Parathyroid adenoma (tissue), 2 donors: Measurements from ENCODE around the gene PROB1.
"Not testable (repeated sequence)": the region's sequence is repeated elsewhere in the genome, so short reads cannot be mapped to it uniquely, and the experiment has no call there.

Experiments
- H2AFZ ChIP-seq: fragments of 300-600 bp; sonication (generic); one replicate; pipeline ENCODE4 v1.7.0; 2017; ENCODE audit warnings: antibody characterized with exemption, mild to moderate bottlenecking
- H3K27ac ChIP-seq: fragments of 300-600 bp; sonication (generic); one replicate; pipeline ENCODE4 v1.7.0; 2017
- H3K27me3 ChIP-seq: fragments of 300-600 bp; sonication (generic); one replicate; pipeline ENCODE4 v1.7.0; 2017; ENCODE audit warnings: low read length; ENCODE audit not compliant: control insufficient read depth, insufficient read depth
- H3K36me3 ChIP-seq: fragments of 300-600 bp; sonication (generic); one replicate; pipeline ENCODE4 v1.7.0; 2017; ENCODE audit warnings: low read length; ENCODE audit not compliant: control insufficient read depth, insufficient read depth
- H3K4me1 ChIP-seq: fragments of 300-600 bp; sonication (generic); one replicate; pipeline ENCODE4 v1.7.0; 2017; ENCODE audit warnings: control low read depth
- H3K4me2 ChIP-seq: fragments of 300-600 bp; sonication (generic); one replicate; pipeline ENCODE4 v1.7.0; 2017; ENCODE audit warnings: low read length
- H3K4me3 ChIP-seq: fragments of 300-600 bp; sonication (generic); one replicate; pipeline ENCODE4 v1.7.0; 2017; ENCODE audit warnings: low read depth, low read length
- H3K79me2 ChIP-seq: fragments of 300-600 bp; sonication (generic); one replicate; pipeline ENCODE4 v1.7.0; 2017; ENCODE audit warnings: control low read depth
- H3K9ac ChIP-seq: fragments of 300-600 bp; sonication (generic); one replicate; pipeline ENCODE4 v1.7.0; 2017; ENCODE audit warnings: mild to moderate bottlenecking
- H3K9me3 ChIP-seq: fragments of 300-600 bp; sonication (generic); one replicate; pipeline ENCODE4 v1.7.0; 2017; ENCODE audit warnings: low read length; ENCODE audit not compliant: control insufficient read depth
- TF ChIP-seq, protein P1 (sequence below): fragments of 300-600 bp; sonication (generic); IDR thresholded peaks from one replicate; pipeline ENCODE4 v1.7.0; 2017; ENCODE audit warnings: antibody characterized with exemption, mild to moderate bottlenecking
- donor health status: primary hyperparathyroidism.

Gene PROB1

DNA sequence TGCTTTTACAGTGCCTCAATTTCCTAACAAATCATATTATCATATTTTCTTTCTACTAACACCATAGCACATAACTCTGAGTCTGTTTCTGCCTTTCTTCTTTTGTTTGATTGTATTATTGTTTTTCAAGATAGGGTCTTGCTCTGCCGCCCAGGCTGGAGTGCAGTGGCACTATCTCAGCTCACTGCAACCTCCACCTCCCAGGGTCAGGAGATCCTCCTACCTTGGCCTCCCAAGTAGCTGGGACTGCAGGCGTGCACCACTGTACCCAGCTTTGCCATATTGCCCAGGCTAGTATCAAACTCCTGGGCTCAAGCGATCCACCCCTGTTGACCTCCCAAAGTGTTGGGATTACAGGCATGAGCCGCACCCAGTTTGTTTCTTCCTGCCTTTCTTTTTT is 34.5 kb downstream of the PROB1 start:
- Histone ChIP-seq H3K4me2 (no peak overlapping the region), H3K4me3 (no peak overlapping the region), H3K4me1 (no peaks in the 10 kb centered on the region), H3K36me3 (no peaks in the 10 kb centered on the region), H3K27me3 (no peaks in the 10 kb centered on the region), H2AFZ (no peak overlapping the region), H3K79me2 (peaks cover 55% of the 10 kb centered on the region), H3K9me3 (no peaks in the 10 kb centered on the region), H3K27ac (no peak overlapping the region), H3K9ac (no peak overlapping the region)
- TF ChIP-seq, protein P1, sequence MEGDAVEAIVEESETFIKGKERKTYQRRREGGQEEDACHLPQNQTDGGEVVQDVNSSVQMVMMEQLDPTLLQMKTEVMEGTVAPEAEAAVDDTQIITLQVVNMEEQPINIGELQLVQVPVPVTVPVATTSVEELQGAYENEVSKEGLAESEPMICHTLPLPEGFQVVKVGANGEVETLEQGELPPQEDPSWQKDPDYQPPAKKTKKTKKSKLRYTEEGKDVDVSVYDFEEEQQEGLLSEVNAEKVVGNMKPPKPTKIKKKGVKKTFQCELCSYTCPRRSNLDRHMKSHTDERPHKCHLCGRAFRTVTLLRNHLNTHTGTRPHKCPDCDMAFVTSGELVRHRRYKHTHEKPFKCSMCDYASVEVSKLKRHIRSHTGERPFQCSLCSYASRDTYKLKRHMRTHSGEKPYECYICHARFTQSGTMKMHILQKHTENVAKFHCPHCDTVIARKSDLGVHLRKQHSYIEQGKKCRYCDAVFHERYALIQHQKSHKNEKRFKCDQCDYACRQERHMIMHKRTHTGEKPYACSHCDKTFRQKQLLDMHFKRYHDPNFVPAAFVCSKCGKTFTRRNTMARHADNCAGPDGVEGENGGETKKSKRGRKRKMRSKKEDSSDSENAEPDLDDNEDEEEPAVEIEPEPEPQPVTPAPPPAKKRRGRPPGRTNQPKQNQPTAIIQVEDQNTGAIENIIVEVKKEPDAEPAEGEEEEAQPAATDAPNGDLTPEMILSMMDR, result no peak

GRCh38 chr5:139358064-139358463 is 36.8 kb downstream of the PROB1 start:
- Histone ChIP-seq H3K36me3 (no peaks in the 10 kb centered on the region), H3K4me2 (no peak overlapping the region), H2AFZ (no peak overlapping the region), H3K79me2 (peaks cover 73% of the 10 kb centered on the region), H3K27me3 (no peaks in the 10 kb centered on the region), H3K4me3 (no peak overlapping the region), H3K9ac (no peak overlapping the region), H3K27ac (no peak overlapping the region), H3K4me1 (no peaks in the 10 kb centered on the region), H3K9me3 (no peaks in the 10 kb centered on the region)
- TF ChIP-seq, protein P1, result no peak

DNA sequence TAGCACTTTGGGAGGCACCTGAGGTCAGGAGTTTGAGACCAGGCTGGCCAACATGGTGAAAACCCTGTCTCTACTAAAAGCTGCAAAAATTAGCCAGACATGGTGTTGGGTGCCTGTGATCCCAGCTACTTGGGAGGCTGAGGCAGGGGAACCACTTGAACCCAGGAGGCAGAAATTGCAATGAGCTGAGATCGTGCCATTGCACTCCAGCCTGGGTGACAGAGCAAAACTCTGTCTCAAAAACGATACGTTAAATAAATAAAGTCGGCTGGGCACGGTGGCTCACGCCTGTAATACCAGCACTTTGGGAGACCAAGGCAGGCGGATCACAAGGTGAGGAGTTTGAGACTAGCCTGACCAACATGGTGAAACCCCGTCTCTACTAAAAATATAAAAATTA is 39.0 kb downstream of the PROB1 start:
- not testable (repeated sequence) for H3K9me3 ChIP-seq, H3K27me3 ChIP-seq, H2AFZ ChIP-seq, H3K4me1 ChIP-seq, H3K4me2 ChIP-seq, H3K36me3 ChIP-seq, H3K27ac ChIP-seq, H3K4me3 ChIP-seq, H3K9ac ChIP-seq
- peaks cover 86% of the 10 kb centered on the region for H3K79me2 ChIP-seq

DNA sequence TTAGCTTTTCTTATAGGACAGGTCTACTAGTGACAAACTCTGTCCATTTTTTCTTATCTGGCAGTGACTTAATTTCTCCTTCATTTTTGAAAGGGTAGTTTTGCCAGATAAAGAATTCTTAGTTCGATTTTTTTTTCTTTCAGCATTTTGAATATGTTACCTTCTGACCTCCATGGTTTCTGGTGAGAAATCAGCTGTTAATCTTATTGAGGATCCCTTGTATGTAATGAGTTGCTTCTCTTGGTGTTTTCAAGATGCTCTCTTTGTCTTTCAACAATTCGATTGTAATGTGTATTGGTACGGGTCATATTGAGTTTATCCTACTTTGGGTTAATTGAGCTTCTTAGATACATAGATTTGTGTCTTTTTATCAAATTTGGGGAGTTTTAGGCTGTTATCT is 40.7 kb downstream of the PROB1 start:
- no peaks in the 10 kb centered on the region for H3K9me3 ChIP-seq
- no peaks in the 10 kb centered on the region for H3K27me3 ChIP-seq
- H3K9ac ChIP-seq, result no peak overlapping the region
- H3K36me3 ChIP-seq, result no peaks in the 10 kb centered on the region
- peaks cover 80% of the 10 kb centered on the region for H3K79me2 ChIP-seq
- H3K4me2 ChIP-seq, result no peak overlapping the region
- TF ChIP-seq, protein P1, result no peak
- no peaks in the 10 kb centered on the region for H3K4me1 ChIP-seq
- no peak overlapping the region for H3K4me3 ChIP-seq
- H3K27ac ChIP-seq, result no peak overlapping the region
- no peak overlapping the region for H2AFZ ChIP-seq

DNA sequence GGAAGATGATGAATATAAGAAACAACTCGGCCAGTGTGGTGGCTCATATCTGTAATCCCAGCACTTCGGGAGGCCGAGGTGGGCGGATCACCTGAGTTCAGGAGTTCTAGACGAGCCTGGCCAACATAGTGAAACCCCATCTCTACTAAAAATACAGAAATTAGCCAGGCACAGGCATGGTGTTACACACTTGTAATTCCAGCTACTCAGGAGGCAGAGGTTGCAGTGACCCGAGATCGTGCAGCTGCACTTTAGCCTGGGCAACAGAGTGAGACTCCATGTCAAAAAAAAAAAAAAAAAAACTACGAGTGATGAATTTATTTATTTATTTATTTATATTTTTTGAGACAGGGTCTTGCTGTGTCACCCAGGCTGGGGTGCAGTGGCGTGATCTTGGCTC is 47.0 kb downstream of the PROB1 start:
- not testable (repeated sequence) for H3K27ac ChIP-seq, H3K4me1 ChIP-seq, H3K9me3 ChIP-seq, H2AFZ ChIP-seq, H3K36me3 ChIP-seq, H3K9ac ChIP-seq, H3K4me2 ChIP-seq, H3K27me3 ChIP-seq, H3K4me3 ChIP-seq
- peaks cover 70% of the 10 kb centered on the region for H3K79me2 ChIP-seq

GRCh38 chr5:139345442-139345841 is 49.5 kb downstream of the PROB1 start:
- not testable (repeated sequence) for H3K4me3 ChIP-seq, H3K4me2 ChIP-seq, H3K9me3 ChIP-seq, H3K27ac ChIP-seq, H3K9ac ChIP-seq, H3K4me1 ChIP-seq, H2AFZ ChIP-seq, H3K27me3 ChIP-seq, H3K36me3 ChIP-seq
- peaks cover 64% of the 10 kb centered on the region for H3K79me2 ChIP-seq
